HG03460 (cell line): ENCODE data around the gene MLXIP.
"Not testable (repeated sequence)": the region's sequence is repeated elsewhere in the genome, so short reads cannot be mapped to it uniquely, and the experiment has no call there.

Experiments
- ATAC-seq: cut with Tn5 transposase; IDR thresholded peaks from one replicate; pipeline ENCODE4 v1.9.1; 2021; ENCODE audit not compliant: unreplicated experiment

The MLXIP gene

GRCh38 chr12:122094735-122095631 is 16.4 kb downstream of the MLXIP start:
- ATAC-seq: no peak

GRCh38 chr12:122096014-122096413 is 17.5 kb downstream of the MLXIP start:
- no peak for ATAC-seq

- ATAC-seq: no peak
Measured at GRCh38 chr12:122096591-122097149, 18.1 kb downstream of the MLXIP start.

- no peak for ATAC-seq
Measured at GRCh38 chr12:122097584-122097926, 19.0 kb downstream of the MLXIP start.

GRCh38 chr12:122097927-122098756 is 19.6 kb downstream of the MLXIP start:
- no peak for ATAC-seq

GRCh38 chr12:122099280-122099749 is 20.8 kb downstream of the MLXIP start:
- ATAC-seq: no peak

- ATAC-seq: no peak
Measured at GRCh38 chr12:122099856-122100255, 21.3 kb downstream of the MLXIP start.

- no peak for ATAC-seq
Measured at GRCh38 chr12:122100568-122100967, 22.0 kb downstream of the MLXIP start.

GRCh38 chr12:122102331-122102730 is 23.8 kb downstream of the MLXIP start:
- no peak for ATAC-seq

GRCh38 chr12:122104844-122105243 is 26.3 kb downstream of the MLXIP start:
- ATAC-seq: no peak

GRCh38 chr12:122105496-122105895 is 26.9 kb downstream of the MLXIP start:
- not testable (repeated sequence) for ATAC-seq

- no peak for ATAC-seq
Measured at GRCh38 chr12:122106843-122107242, 28.3 kb downstream of the MLXIP start.

- ATAC-seq: no peak
Measured at GRCh38 chr12:122107261-122107660, 28.7 kb downstream of the MLXIP start.

GRCh38 chr12:122111089-122111641 is 32.6 kb downstream of the MLXIP start:
- no peak for ATAC-seq

- no peak for ATAC-seq
Measured at GRCh38 chr12:122116707-122117535, 38.4 kb downstream of the MLXIP start.

GRCh38 chr12:122117979-122118378 is 39.4 kb downstream of the MLXIP start:
- no peak for ATAC-seq

GRCh38 chr12:122121341-122121740 is 42.8 kb downstream of the MLXIP start:
- not testable (repeated sequence) for ATAC-seq

- ATAC-seq: no peak
Measured at GRCh38 chr12:122121745-122122144, 43.2 kb downstream of the MLXIP start.

- no peak for ATAC-seq
Measured at GRCh38 chr12:122123051-122123760, 44.6 kb downstream of the MLXIP start.

- ATAC-seq: no peak
Measured at GRCh38 chr12:122123761-122124145, 45.2 kb downstream of the MLXIP start.
